Stimulated activated CD4-positive, alpha-beta T cell treated with anti-CD3 and anti-CD28 coated beads, Interleukin-1b, Interleukin-23, amount 100 ng/mL, for 48 hours (primary cell): Measurements from ENCODE around the gene RLF.
"Not testable (repeated sequence)": the region's sequence is repeated elsewhere in the genome, so short reads cannot be mapped to it uniquely, and the experiment has no call there.

Experiments
- DNase-seq: peaks from one replicate; pipeline ENCODE4 v3.0.0-alpha.2; 2020

Gene RLF

GRCh38 chr1:40167317-40167716 is 6.1 kb downstream of the RLF start:
- DNase-seq: no peak

DNA sequence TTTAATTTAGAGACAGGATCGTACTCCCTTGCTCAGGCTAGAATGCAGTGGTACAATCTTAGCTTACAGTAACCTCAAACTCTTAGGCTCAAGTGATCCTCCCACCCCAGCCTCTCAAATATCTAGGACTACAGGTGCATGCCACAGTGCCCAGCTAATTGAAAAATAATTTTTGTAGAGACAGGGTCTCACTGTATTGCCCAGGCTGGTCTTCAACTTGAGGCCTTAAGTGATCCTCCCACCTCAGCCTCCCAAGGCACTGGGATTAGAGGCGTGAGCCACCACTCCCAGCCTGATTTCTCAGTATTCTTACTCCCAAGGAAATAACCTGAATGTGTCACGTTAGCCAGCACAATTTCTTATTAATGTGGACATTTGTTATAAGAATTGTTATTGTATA is 9.8 kb downstream of the RLF start:
- DNase-seq: no peak

DNA sequence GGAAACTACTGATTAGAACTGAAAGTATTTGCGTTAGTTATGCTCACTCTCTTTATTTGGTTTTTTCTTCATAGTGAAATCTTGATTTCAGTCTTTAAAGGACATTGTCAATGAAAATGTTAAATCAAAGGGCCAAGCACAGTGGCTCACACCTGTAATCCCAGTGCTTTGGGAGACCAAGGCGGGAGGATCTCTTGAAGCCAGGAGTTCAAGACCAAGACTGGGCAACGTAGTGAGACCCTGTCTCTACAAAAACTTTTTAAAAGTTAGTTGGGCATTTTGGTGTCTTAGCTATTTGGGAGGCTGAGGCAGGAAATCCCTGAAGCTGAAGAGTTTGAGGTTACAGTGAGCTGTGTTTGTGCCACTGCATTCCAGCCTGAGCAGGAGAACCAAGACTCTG is 13.6 kb downstream of the RLF start:
- no peak for DNase-seq

GRCh38 chr1:40176989-40177388 is 15.8 kb downstream of the RLF start:
- not testable (repeated sequence) for DNase-seq

GRCh38 chr1:40178200-40178599 is 17.0 kb downstream of the RLF start:
- DNase-seq: no peak

DNA sequence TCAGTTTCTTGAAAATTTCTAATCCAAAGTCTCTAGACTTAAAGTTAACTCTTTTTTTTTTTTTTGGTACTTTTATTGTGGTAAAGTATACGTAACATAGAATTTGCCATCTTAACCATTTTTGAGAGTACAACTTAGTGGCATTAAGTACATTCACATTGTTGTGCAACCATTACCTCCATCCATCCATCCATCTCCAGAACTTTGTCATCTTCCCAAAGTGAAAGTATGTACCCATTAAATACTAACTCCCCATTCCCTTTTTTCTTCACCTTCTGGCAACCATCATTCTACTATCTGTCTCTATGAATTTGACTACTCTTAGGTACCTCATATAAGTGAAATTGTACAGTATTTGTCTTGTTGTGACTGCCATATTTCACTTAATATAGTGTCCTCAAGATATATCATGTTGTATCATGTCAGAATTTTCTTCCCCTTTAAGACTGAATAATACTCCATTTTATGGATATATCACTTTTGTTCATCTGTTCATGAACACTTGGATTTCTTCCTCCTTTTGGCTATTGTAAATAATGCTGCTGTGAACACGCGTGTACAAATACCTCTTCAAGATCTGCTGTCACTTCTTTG is 18.4 kb downstream of the RLF start:
- no peak for DNase-seq

- DNase-seq: no peak
Measured at GRCh38 chr1:40183055-40183710, 22.0 kb downstream of the RLF start.

DNA sequence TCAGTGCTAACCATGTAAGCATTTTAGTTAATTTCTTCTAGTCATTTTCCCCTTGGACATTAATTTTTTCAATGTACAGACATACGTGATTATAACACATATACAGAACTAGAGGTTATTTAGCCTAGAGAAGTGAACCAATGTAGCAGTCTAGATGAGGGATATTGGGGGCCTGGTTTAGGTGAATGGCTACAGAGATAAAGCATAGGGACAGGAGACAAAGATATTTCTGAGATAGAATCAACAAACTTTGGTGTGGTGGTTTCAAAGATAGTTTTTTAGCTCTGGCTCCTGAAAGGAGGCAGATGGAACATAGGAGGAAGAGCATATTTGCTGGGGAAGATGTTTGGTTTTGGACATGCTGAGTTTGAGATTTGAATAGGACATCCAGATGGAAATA is 23.0 kb downstream of the RLF start:
- no peak for DNase-seq

- peak; percentile 61 for DNase-seq
Measured at GRCh38 chr1:40185951-40186864, 25.0 kb downstream of the RLF start.

DNA sequence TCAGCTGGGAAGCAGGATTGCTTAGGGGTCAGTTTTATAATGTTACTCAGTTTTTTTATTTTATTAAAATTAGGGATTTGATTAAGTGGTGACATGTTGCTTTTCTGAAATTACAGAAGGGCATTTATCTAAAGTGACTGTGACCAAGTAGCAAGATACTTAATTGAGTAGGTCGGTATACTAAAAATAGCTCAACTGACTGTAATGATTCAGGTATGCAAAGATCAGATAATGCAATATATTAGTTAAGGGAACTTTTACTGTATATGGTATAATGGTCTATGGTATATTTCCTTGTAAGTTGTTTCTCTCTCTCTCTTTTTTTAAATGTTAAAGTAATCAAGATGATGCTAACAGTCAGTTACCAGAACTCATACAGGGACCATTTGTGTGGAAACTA is 26.2 kb downstream of the RLF start:
- no peak for DNase-seq

DNA sequence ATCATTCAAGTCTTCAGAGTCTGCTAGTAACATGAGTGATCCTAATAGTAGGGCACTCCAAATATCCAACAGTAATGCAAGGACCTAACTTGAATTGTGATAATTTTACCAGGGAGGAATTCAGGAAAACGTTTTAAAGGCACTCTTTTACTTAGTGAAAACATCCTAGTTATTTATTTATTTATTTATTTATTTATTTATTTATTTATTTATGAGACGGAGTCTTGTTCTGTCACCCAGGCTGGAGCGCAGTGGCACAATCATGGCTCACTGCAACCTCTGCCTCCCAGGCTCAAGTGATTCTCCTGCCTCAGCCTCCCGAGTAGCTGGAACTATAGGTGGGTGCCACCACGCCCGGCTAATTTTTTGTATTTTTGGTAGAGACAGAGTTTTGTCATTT is 33.5 kb downstream of the RLF start:
- not testable (repeated sequence) for DNase-seq

DNA sequence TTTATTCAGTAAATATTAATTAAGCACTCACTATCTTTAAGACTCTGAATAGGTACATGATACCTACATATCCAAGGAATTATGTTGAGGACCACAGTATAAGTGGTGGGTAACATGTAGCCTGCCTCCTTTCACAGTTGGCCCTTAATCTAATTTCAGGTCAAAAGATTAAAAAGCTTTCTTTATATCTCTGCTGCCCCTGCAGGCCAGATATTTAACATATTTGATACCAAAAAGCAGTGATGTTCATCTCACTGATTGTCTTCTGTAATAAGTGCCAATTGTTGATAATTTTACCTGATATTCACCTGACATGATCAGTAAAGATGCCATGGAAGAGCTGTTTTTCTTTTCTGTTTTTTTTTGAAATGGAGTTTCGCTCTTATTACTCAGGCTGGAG is 36.5 kb downstream of the RLF start:
- DNase-seq: no peak

- DNase-seq: no peak
Measured at GRCh38 chr1:40199126-40199525, 37.9 kb downstream of the RLF start.

DNA sequence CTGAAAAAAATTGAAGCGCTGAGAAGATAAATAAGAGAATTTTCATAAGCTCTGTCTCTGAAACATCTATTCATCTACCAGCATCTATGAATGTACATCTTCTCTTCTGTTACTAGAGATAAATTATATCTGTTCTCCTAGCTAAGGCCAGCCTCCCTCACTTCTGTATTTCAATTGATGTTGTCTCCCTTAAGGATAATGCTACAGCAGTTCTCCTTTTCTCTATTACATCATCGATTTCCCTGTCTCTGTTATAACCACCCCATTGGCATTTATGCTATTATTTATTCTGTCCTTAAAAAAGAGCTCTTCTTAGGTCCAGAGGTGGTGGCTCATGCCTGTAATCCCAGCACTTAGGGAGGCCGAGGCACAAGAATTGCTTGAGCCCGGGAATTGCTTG is 43.7 kb downstream of the RLF start:
- no peak for DNase-seq

DNA sequence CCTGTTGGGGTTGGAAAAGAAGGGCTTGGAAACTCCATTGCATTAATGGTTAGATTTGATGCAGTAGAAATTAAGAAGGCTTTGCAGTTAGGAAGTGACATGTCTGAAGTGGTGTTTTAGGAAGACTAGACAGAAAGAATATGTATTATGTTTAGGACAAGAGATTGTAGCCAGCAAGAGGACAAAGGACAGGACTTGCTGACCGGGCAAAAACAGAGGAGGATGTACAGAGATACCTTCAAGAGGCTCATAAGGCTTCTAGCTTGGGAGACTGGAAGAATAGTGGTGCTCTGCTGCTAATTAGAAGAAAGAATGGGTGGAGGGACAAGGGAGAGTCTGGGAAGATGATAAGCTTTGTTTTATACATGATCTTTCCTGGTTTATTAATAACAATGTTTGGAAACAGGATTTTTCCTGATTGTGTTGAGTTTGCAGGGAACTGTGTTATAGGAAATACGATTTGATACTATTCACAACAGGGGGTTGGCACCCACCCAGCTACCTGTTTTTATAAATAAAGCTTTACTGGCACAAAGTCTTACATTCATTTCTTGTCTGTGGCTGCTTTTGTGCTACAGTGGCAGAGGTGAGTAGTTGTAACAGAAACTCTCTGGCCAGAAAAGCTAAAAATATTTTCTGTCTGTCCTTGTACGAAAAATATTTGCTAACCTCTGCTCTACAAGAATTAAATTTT is 49.5 kb downstream of the RLF start:
- DNase-seq: no peak

GRCh38 chr1:40218333-40218732 is 57.1 kb downstream of the RLF start:
- no peak for DNase-seq

GRCh38 chr1:40221471-40221905 is 60.3 kb downstream of the RLF start:
- DNase-seq: not testable (repeated sequence)

DNA sequence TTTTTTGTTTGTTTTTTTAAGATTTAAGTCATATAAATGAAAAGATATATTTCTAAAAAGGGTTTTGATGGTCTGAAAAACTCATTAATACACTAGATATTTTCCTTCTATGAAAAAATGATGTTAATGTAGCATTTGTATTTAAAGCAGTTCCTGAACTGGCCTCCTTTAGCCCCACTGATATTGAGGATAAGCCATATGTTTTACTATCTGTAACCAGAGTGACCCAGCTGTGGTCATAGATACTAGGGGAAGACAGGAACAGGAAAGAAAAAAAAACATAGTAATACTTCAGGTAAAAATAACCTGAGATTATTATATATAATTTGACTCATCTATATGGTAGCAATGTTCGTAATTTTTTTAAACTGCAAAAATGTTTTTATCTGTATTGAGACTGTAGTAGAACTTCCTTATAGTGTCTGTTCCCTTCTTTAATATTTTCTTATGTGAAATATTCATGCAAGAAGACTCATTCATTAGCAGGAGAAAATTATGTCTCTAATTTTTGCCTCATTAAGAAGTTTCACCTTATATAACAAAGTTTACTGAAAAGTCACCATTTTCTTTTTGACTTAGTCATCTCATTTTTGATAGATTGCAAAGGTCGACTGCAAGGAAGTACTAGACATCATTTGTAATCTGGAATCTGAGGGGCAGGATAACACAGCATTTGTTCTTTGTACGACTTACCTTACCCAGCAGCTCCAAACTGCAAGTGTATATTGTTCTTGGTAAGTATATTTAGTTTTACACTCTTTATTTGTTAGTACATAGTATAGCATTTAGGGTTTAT is 61.0 kb downstream of the RLF start:
- DNase-seq: no peak

DNA sequence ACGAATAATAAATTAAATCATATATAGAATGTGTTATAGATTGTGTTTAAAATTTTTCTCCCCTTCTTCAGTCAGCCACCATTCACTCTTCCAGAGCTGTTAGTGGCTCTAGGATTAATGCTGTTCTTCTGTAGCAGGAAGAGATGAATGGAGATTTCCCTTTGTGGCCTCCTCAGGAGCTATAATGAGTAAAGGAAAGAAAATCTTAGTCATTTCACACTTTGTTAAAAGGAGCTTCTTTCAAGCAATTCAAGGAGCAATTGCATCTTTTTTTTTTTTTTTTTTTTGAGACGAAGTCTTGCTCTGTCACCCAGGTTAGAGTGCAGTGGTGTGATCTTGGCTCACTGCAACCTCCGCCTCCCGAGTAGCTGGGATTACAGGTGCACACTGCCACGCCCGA is 62.9 kb downstream of the RLF start:
- peak; percentile 20 for DNase-seq

DNA sequence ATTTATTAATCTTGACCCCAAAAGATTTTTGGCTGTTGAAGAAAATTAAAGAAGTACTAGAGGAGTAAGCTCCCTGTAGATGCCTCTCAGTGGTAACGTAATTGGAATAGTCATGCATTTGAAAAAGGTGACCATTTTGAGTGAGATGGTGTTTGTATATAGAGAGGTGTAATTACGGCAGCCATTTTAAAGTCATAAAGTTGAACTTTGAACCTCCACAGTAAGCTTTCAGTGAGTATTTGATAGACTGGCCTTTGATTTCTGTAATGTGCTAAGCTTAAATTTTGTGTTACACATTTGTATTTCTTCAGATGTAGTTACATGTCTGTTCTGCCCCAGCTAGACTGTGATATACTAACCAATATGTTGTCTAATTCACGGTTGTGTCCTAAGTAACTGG is 65.0 kb downstream of the RLF start:
- no peak for DNase-seq

GRCh38 chr1:40232444-40232843 is 71.3 kb downstream of the RLF start:
- DNase-seq: peak; percentile 70

- DNase-seq: no peak
Measured at GRCh38 chr1:40239626-40240025, 78.4 kb downstream of the RLF start.

- no peak for DNase-seq
Measured at GRCh38 chr1:40240390-40240789, 79.2 kb downstream of the RLF start.
